ENCODE measurements around the gene BLVRB.

GRCh38 chr19:40398417-40399131, 67.0 kb downstream of the BLVRB start:
- no peak for TF ChIP-seq EZH2 (IDR thresholded peaks at IDR 0.05; ENCODE audit: insufficient read depth, poor library complexity, severe bottlenecking)
- no peak for TF ChIP-seq EZH2phosphoT487 (IDR thresholded peaks at IDR 0.05; ENCODE audit: insufficient read depth, low read depth)

All from GM23248 (cell line).